Fibroblast of peridontal ligament (primary cell): ENCODE data around the gene KAZALD1.

Source experiments
- DNase-seq: peaks from one replicate; pipeline ENCODE4 v3.0.0-alpha.2; 2010; ENCODE audit errors: extremely low read depth

The KAZALD1 gene

DNA sequence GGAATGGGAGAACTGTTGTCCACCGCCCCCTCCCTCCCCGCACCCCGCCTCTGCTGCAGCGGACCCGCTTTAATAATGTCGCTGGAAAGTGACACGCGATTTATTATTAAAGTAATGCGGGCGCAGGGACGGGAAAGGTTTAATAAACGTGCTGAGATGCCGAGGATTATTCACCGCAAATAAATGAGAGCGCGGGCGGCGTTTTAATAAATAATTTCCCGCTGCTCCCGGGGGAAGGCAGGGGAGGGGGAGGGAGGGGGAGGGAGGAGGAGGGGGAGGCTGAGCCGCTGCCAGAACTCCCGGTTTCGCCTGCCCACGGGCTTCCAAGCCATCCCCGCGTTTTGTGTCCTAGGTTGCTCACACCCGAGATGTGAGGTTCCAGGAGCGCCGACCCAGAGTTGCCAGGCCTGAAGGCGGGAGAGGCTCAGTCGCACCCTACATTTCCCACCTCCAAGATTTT, 5.1 kb downstream of the KAZALD1 start:
- DNase-seq = no peak

DNA sequence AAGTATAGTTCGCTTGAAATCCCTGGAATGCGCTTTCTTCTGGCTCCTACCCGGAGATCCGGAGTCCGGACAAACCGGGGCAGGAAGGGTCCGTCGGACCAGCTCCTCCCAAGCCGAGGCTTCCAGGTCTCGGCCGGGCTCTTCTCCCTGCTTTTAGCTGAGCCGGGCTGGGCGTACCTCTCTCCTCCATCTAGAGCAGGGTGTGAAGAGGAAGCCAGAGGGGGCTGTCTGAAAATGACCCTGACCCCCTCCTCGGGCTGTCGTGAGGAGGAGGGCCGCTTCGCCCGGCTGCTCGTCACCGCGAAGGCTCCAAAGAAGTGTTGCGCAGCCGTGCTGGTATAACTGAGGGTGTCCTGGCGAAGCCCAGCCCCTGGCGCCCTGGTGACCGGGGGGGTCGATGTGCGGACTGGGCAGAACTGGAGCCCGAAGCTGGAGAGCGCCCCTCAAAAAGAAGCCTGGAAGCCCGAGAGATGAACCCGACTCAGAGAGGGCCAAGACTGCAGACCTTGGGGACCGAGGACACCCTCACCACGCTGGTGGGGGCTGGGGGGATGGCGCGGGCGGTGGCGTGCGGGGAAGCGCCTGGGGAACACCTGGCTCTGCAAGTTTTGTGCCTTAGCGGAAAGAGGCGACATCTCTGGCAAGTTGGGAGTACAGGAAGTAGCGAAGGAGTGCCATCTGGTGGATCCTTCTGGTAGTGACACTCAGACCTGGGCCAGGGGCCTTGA, 5.7 kb downstream of the KAZALD1 start:
- DNase-seq = peak; percentile 87

GRCh38 chr10:101069441-101069840, 7.7 kb downstream of the KAZALD1 start:
- no peak for DNase-seq

GRCh38 chr10:101070098-101070497, 8.3 kb downstream of the KAZALD1 start:
- DNase-seq = no peak

DNA sequence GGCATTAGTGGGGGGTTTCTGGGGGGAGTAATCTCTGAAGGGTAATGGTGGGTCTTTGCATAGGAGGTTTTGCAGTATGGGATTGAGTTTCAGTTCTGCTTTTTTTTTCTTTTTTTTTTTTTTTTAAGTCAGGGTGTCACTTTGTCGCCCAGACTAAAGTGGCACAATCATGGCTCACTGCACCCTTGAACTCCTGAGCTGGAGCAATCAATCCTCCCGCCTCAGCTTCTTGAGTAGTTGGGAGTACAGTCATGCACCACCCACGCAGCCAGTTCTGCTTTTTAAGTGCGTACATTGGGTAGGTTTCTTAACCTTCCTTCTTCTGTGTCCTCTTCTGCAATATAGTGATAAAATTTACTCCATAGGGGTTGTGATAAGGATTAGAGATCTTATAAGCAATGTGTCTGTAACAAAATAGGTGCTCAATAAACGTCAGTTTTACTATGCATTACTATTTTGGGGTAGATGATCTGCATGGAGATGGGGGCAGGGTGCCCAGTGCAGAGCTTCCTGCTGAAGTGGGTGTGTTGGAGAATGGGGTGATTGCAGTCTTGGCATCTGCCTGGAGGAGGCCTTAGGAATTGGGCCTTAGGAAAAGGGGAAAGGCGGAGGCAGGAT, 9.6 kb downstream of the KAZALD1 start:
- DNase-seq = no peak

DNA sequence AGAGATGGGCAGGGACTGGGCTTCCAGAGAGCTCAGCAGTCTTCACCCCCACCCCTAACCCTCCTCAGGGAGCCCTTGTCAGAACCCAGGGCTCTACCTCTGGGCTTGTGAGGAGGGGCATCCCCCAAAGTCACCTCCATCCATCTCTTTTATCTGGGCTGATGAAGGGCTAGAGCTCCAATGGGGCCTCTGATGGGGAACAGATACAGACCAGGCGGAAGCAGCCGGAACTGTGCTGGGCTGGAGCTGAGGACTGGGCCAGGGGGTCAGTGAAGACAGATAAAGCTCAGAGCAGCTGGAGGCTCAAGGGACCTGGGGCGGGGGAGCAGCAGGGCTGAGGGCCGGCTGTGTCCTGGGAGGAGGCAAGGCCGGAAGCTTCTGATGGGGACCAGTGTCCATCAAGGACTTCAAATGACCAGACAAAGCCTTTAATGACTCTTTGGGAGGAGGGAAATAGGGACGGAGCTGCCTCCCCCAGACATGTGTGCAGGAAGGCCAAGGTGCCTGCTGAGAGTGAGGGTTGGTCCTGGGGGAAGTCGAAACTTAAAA, 10.2 kb downstream of the KAZALD1 start:
- no peak for DNase-seq

GRCh38 chr10:101072923-101073322, 11.1 kb downstream of the KAZALD1 start:
- DNase-seq = no peak

DNA sequence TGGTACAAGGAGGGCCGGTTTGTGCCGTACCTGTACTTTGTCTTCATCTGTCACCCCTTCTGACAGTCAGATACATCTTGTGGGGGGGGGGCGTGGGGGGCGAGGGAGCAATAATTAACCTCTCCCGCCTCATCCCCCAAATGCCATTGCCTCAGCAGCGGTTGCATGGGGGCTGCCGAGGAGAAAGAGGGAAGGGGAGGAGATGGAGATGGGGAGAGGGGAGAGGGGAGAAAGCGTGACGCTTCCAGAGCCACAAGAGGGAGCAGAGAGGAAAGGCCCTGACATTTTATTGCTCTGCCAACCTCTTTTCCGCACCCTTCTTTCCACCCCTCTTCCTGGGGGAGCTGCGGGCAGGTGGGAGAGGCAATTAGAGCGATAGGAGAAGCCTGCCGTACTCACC, 11.8 kb downstream of the KAZALD1 start:
- DNase-seq = no peak

DNA sequence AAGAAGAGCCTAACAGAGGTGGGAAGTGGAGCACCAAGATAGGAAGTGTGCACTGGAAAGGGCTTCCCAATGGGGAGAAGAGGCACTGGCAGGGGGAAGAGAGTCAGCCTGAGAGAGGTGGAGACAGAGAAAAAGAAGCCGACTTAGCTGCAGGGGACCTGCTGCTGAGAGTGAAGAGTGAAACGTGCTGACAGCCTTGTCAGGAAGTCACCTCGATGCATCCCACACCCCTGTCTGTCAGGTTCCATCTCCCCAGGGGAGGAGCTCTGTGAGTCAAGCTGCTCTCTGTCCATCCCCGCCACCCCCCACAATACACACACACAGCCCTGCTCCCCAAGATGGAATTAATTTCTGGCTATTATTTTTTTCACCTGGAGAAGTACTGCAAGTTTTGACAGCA, 14.0 kb downstream of the KAZALD1 start:
- DNase-seq = no peak

DNA sequence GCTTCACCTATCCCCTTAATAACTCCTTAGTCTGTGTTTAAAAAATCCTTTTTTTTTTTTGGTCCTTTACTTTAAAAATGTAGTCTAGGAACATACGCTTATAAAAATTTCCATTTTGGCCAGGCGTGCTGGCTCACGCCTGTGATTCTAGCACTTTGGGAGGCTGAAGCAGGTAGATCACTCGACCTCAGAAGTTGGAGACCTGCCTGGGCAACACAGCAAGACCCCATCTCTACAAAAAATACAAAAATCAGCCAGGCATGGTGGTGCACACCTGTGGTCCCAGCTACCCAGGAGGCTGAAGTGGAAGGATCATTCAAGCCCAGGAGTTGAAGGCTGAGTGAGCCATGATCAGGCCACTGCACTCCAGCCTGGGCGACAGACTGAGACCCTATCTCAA, 14.8 kb downstream of the KAZALD1 start:
- no peak for DNase-seq

DNA sequence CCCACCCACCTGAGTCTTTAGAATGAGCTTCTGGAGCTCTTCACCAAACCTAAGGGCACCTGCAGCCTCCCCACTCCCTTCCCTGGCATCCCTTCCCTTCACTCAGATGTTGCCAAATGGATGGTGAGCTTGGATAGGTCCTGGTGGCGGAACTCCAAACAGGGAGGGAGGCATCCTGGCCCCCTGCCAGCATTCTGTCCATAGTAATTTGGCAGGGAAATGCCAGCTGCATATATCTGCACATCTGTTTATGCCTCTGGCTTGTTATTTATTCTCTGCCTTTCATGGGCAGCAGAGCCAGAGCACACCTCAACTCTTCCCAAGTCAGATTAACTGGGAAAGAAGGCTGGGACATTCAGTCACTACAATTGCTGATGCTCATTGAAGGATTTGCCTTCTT, 18.1 kb downstream of the KAZALD1 start:
- DNase-seq = no peak

- peak; percentile 41 for DNase-seq
These were observed 19.4 kb downstream of the KAZALD1 start for GRCh38 chr10:101080933-101081931.

DNA sequence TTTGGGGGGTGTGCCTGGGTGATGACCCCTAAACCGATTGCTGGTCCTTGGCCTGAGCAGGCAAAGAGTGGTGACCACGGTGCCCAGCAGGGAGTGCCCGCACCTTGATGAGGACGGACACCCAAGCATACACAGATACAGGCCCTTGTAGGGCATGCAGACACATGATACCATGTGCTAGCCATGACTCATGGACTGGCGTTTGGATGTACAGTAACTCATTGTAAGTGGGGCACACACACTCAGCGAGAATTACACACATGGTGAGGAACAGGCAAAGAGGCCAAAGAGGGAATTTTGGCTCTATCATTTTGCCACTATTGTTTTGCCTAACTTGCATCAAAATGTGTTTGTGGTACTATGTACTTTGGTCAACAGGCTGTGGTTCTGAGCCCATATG, 24.1 kb downstream of the KAZALD1 start:
- DNase-seq = no peak

GRCh38 chr10:101087376-101087775, 25.6 kb downstream of the KAZALD1 start:
- no peak for DNase-seq

DNA sequence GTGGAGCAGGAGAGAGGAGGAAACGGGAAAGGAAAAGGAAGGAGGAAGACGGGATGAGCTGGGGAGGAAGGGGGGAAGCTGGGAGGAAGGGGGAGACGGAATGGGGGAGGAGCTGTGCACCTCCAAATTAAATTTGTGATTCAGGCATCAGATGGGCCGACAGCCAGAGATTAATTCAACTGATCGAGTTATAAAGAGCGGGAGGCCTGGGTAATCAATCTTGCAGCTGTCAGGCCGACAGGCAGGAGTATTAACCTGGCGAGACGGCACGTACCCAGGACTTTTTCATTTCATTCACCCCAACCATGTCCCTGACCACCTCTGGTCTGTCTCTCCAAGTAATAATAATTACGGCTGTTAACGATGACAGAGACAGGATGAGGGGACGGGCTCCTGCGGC, 26.2 kb downstream of the KAZALD1 start:
- no peak for DNase-seq

DNA sequence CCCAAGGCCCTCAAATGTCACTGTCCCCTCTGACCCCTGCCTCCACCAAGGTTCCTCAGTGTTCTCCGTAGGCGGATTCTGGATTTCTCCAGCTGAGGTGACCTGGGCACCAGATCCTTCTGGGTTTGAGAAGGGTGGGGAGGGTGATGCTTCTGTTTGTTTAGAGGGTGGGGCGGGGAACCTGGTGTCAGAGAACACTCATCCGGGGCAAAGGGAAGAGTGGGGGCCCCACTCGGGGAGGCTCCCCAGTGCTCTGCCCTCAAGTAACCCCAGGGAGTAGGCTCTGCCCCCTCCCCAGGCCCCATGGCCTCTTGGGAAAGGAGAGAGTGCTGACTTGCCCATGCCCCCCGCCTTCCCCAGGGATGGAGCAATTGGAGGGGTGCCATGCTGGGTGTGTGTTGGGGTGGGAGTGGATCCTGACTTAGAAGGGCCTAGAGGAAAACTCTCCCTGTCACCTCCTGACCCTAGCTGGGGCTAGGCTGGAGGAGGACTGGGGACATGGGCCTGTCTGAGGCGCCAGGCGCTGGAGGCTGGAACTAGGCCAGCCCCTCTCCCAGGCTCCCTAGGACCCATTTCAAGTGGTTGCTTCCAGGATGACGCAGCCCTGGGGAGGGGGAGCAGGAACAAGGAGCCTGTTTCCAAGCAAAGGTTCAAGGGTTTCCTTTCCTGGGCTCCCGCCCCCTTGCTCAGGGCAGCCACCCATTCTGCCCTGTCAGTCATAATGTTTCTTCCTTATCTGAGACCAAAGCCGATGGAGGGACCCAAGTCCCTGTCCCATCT, 27.9 kb downstream of the KAZALD1 start:
- DNase-seq = no peak

GRCh38 chr10:101090597-101090996, 28.8 kb downstream of the KAZALD1 start:
- no peak for DNase-seq

DNA sequence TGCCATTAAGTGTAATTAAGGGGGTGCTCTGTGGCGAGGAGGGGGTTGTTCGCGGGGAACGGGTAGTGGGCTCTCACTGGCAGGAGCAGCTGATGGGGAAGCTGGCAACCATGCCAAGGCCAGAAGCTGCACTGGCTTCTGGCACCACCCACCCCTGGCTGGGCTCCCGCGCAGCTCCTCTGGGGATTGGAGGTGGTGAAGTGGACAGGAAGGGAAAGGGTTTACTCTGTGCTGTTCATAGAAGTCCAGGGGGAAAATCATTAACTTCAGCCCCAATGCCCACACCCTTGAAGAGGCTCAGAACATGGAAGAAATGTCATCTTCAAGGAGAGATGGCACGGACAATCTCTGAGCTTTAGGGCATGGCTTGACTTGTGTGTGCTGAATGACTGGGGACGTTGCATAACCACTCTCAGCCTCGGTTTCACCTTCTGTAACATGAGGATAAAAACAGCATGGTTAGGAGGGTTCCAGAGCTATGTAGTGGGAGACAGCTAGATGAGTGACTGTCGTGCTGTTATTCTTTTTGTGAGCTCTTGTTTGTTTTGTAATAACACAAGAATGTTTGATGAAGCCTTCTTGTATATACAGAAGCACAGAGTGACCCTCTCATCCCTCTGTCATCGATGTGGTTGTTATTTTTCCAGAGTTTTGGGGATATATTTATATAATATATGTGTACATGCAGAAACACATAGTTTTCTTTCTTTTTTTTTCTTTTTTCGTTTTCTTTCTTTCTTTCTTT, 29.9 kb downstream of the KAZALD1 start:
- no peak for DNase-seq

- no peak for DNase-seq
These were observed 31.1 kb downstream of the KAZALD1 start for GRCh38 chr10:101092881-101093354.

DNA sequence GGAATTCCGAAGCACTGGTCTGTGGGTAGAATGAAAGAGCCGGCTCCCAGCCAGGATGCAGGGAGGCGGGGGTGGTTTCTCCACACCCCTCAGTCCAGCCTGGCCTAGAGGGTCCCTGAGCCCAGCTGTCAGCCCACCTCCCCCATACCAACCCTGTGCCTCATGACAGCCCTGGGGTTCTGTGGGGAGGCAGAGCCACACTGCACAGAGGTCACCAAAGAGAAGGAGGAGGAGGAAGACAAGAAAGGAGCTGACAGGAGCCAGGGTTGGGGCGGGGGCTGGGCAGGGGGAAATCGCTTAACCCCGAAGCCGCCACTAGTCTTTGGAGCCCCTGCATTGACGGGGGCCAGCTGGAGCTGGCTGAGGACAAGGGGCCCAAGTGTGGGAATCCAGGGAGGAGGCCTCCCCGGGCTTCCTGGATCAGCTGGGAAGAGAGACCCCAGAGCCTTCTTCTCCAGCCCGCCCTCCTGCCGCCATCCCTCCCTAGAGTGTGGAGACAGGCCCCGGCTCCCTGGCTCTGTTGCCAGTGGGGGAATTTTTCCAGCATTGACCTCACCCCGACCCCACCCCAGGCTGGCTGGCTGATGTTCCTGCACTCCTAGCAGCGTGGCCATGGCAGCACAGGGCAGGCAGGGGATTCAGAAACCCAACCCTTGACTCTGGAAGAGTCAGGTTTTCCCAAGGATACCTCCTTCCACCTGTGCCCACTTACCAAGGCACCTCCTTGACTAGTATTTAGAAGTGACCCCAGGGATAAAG, 32.5 kb downstream of the KAZALD1 start:
- DNase-seq = no peak
